WTC11 (cell line): ENCODE results near the gene MRPL51.

Source experiments
- CREB1 ChIP-seq: sonication (generic); formaldehyde crosslinking; IDR thresholded peaks from 2 replicates; pipeline ENCODE4 v1.8.0; 2023; ENCODE audit warnings: mild to moderate bottlenecking, missing genetic modification reagents
- CREM ChIP-seq: sonication (generic); formaldehyde crosslinking; IDR thresholded peaks from 2 replicates; pipeline ENCODE4 v1.8.1; 2022; ENCODE audit warnings: mild to moderate bottlenecking, missing genetic modification reagents, moderate library complexity
- FOXJ3 ChIP-seq: sonication (generic); formaldehyde crosslinking; IDR thresholded peaks from 2 replicates; pipeline ENCODE4 v1.9.0; 2021; ENCODE audit warnings: missing genetic modification reagents, mild to moderate bottlenecking, borderline replicate concordance
- GRHL2 ChIP-seq: fragments of 250-450 bp; sonication (Bioruptor Pico); IDR thresholded peaks from 2 replicates; pipeline ENCODE4 v1.8.0; 2022; ENCODE audit warnings: mild to moderate bottlenecking, moderate library complexity; ENCODE audit not compliant: insufficient replicate concordance, severe bottlenecking
- HMGA2 ChIP-seq: fragments of 250-450 bp; sonication (Bioruptor Pico); IDR thresholded peaks from 2 replicates; pipeline ENCODE4 v1.4.0; 2021; ENCODE audit warnings: mild to moderate bottlenecking, moderate library complexity
- JAZF1 ChIP-seq: fragments of 250-450 bp; sonication (Bioruptor Pico); IDR thresholded peaks from 2 replicates; pipeline ENCODE4 v1.9.0; 2021; ENCODE audit warnings: moderate library complexity, mild to moderate bottlenecking, inconsistent platforms
- TF ChIP-seq, protein P1 (sequence below): sonication (generic); formaldehyde crosslinking; IDR thresholded peaks from 2 replicates; pipeline ENCODE4 v1.8.0; 2022; ENCODE audit warnings: missing genetic modification reagents
- TF ChIP-seq, protein P2 (sequence below): fragments of 200-600 bp; IDR thresholded peaks from 2 replicates; pipeline ENCODE4 v1.8.0; 2022; ENCODE audit warnings: antibody characterized with exemption
- TF ChIP-seq, protein P3 (sequence below): sonication (generic); formaldehyde crosslinking; IDR thresholded peaks from 2 replicates; pipeline ENCODE4 v1.8.1; 2022; ENCODE audit warnings: low read depth, missing genetic modification reagents, borderline replicate concordance
- TF ChIP-seq, protein P4 (sequence below): fragments of 250-450 bp; sonication (Bioruptor Pico); IDR thresholded peaks from 2 replicates; pipeline ENCODE4 v1.9.0; 2021; ENCODE audit warnings: mild to moderate bottlenecking, borderline replicate concordance
- TF ChIP-seq, protein P5 (sequence below): sonication (generic); formaldehyde crosslinking; conservative IDR thresholded peaks from 2 replicates; pipeline ENCODE4 v1.8.1; 2022; ENCODE audit warnings: mild to moderate bottlenecking, missing genetic modification reagents

DNA sequence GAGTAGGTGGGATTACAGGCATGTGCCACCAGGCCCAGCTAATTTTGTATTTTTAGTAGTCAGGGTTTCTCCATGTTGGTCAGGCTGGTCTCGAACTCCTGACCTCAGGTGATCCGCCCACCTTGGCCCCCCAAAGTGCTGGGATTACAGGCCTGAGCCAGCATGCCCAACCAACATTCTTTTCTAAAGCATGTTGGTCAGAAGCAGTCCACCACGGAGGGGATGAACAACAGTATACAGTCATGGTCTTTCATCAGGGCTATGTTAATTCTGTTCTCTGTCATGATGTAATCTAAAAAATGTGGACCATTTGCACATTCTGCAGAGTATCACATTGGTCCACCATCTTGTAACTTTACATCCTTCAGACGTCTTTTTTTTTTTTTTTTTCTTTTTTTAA is 3.6 kb downstream of the MRPL51 start:
- TF ChIP-seq, protein P1, sequence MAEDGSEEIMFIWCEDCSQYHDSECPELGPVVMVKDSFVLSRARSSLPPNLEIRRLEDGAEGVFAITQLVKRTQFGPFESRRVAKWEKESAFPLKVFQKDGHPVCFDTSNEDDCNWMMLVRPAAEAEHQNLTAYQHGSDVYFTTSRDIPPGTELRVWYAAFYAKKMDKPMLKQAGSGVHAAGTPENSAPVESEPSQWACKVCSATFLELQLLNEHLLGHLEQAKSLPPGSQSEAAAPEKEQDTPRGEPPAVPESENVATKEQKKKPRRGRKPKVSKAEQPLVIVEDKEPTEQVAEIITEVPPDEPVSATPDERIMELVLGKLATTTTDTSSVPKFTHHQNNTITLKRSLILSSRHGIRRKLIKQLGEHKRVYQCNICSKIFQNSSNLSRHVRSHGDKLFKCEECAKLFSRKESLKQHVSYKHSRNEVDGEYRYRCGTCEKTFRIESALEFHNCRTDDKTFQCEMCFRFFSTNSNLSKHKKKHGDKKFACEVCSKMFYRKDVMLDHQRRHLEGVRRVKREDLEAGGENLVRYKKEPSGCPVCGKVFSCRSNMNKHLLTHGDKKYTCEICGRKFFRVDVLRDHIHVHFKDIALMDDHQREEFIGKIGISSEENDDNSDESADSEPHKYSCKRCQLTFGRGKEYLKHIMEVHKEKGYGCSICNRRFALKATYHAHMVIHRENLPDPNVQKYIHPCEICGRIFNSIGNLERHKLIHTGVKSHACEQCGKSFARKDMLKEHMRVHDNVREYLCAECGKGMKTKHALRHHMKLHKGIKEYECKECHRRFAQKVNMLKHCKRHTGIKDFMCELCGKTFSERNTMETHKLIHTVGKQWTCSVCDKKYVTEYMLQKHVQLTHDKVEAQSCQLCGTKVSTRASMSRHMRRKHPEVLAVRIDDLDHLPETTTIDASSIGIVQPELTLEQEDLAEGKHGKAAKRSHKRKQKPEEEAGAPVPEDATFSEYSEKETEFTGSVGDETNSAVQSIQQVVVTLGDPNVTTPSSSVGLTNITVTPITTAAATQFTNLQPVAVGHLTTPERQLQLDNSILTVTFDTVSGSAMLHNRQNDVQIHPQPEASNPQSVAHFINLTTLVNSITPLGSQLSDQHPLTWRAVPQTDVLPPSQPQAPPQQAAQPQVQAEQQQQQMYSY (CRISPR knock-in tag), result no peak
- TF ChIP-seq HMGA2 (CRISPR knock-in tag) (no peak), FOXJ3 (no peak), GRHL2 (CRISPR knock-in tag) (no peak), CREB1 (CRISPR knock-in tag) (no peak), JAZF1 (CRISPR knock-in tag) (no peak), CREM (CRISPR knock-in tag) (no peak)
- TF ChIP-seq, protein P2, sequence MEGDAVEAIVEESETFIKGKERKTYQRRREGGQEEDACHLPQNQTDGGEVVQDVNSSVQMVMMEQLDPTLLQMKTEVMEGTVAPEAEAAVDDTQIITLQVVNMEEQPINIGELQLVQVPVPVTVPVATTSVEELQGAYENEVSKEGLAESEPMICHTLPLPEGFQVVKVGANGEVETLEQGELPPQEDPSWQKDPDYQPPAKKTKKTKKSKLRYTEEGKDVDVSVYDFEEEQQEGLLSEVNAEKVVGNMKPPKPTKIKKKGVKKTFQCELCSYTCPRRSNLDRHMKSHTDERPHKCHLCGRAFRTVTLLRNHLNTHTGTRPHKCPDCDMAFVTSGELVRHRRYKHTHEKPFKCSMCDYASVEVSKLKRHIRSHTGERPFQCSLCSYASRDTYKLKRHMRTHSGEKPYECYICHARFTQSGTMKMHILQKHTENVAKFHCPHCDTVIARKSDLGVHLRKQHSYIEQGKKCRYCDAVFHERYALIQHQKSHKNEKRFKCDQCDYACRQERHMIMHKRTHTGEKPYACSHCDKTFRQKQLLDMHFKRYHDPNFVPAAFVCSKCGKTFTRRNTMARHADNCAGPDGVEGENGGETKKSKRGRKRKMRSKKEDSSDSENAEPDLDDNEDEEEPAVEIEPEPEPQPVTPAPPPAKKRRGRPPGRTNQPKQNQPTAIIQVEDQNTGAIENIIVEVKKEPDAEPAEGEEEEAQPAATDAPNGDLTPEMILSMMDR, result no peak
- TF ChIP-seq, protein P3, sequence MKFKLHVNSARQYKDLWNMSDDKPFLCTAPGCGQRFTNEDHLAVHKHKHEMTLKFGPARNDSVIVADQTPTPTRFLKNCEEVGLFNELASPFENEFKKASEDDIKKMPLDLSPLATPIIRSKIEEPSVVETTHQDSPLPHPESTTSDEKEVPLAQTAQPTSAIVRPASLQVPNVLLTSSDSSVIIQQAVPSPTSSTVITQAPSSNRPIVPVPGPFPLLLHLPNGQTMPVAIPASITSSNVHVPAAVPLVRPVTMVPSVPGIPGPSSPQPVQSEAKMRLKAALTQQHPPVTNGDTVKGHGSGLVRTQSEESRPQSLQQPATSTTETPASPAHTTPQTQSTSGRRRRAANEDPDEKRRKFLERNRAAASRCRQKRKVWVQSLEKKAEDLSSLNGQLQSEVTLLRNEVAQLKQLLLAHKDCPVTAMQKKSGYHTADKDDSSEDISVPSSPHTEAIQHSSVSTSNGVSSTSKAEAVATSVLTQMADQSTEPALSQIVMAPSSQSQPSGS (CRISPR knock-in tag), result no peak
- TF ChIP-seq, protein P4, sequence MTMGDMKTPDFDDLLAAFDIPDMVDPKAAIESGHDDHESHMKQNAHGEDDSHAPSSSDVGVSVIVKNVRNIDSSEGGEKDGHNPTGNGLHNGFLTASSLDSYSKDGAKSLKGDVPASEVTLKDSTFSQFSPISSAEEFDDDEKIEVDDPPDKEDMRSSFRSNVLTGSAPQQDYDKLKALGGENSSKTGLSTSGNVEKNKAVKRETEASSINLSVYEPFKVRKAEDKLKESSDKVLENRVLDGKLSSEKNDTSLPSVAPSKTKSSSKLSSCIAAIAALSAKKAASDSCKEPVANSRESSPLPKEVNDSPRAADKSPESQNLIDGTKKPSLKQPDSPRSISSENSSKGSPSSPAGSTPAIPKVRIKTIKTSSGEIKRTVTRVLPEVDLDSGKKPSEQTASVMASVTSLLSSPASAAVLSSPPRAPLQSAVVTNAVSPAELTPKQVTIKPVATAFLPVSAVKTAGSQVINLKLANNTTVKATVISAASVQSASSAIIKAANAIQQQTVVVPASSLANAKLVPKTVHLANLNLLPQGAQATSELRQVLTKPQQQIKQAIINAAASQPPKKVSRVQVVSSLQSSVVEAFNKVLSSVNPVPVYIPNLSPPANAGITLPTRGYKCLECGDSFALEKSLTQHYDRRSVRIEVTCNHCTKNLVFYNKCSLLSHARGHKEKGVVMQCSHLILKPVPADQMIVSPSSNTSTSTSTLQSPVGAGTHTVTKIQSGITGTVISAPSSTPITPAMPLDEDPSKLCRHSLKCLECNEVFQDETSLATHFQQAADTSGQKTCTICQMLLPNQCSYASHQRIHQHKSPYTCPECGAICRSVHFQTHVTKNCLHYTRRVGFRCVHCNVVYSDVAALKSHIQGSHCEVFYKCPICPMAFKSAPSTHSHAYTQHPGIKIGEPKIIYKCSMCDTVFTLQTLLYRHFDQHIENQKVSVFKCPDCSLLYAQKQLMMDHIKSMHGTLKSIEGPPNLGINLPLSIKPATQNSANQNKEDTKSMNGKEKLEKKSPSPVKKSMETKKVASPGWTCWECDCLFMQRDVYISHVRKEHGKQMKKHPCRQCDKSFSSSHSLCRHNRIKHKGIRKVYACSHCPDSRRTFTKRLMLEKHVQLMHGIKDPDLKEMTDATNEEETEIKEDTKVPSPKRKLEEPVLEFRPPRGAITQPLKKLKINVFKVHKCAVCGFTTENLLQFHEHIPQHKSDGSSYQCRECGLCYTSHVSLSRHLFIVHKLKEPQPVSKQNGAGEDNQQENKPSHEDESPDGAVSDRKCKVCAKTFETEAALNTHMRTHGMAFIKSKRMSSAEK, result no peak
- TF ChIP-seq, protein P5, sequence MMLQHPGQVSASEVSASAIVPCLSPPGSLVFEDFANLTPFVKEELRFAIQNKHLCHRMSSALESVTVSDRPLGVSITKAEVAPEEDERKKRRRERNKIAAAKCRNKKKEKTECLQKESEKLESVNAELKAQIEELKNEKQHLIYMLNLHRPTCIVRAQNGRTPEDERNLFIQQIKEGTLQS, result no peak
